ENCODE results near the gene CDH13. TPM values are rescaled to one million over a fixed set of nuclear protein-coding genes. Genes with fewer than 3 reads are reported as not detected.

Gene CDH13
- total and polyA plus RNA-seq, 2 experiments from 2014 or later: 1.6 to 4.4 TPM

GRCh38 chr16:83031524-83031923 is 404.8 kb downstream of the CDH13 start (continued):
- no peak for TF ChIP-seq ZNF462 (CRISPR knock-in tag; IDR thresholded peaks at IDR 0.05)

- TF ChIP-seq JUNB (IDR thresholded peaks at IDR 0.05; ENCODE audit: unreplicated experiment) (no peak), NANOG (IDR thresholded peaks at IDR 0.05; ENCODE audit: borderline replicate concordance) (no peak), STAT1 (IDR thresholded peaks at IDR 0.05; ENCODE audit: unreplicated experiment) (no peak), EZH2 (IDR thresholded peaks at IDR 0.05; ENCODE audit: low read depth, unreplicated experiment) (no peak)
- Histone ChIP-seq H3K4me1 (ENCODE audit: insufficient read depth) (no peaks in the 10 kb centered on the region), H3K79me2 (replicated peaks; ENCODE audit: insufficient read depth) (no peaks in the 10 kb centered on the region), H3F3A (replicated peaks; ENCODE audit: low read depth) (no peaks in the 10 kb centered on the region), H3K27ac (ENCODE audit: low read depth) (no peak overlapping the region), H2AFZ (no peak overlapping the region), H4K20me1 (replicated peaks; ENCODE audit: insufficient read depth) (no peaks in the 10 kb centered on the region), H3K4me2 (no peak overlapping the region), H3K4me3 (no peak overlapping the region), H3K9me2 (ENCODE audit: insufficient read depth) (0 out of 2 replicates have a peak, but pooled peaks cover 6% of the 10 kb centered on the region), H3K27me3 (ENCODE audit: insufficient read depth) (no peaks in the 10 kb centered on the region), H3K36me3 (ENCODE audit: insufficient read depth) (no peaks in the 10 kb centered on the region)
- no peak overlapping the region for H3K27ac Mint-ChIP-seq
- H3K27me3 Mint-ChIP-seq (ENCODE audit: insufficient read depth, low read depth, poor library complexity): peaks cover 6% of the 10 kb centered on the region
- no peaks in the 10 kb centered on the region; the same call in 2 of the 3 replicates for H3K36me3 Mint-ChIP-seq (ENCODE audit: low read depth)
- DNase-seq (ENCODE audit: low spot score) (no peak), ATAC-seq (no peak)
- no peaks in the 10 kb centered on the region for H3K4me1 Mint-ChIP-seq
- no peak overlapping the region for H3K4me3 Mint-ChIP-seq
- peaks cover 6% of the 10 kb centered on the region; the same call in 2 of the 3 replicates for H3K9me3 Mint-ChIP-seq
Measured at GRCh38 chr16:83037102-83037501, 410.3 kb downstream of the CDH13 start.

All from GM23338 (cell line).